ENCODE data around the gene KLHL18. TPM values are rescaled to one million over a fixed set of nuclear protein-coding genes. Genes with fewer than 3 reads are reported as not detected.
A peak's percentile ranks its signal among the peaks of the same experiment; 100 is the strongest.
"Not testable (repeated sequence)": the region's sequence is repeated elsewhere in the genome, so short reads cannot be mapped to it uniquely, and the experiment has no call there.

Gene KLHL18
- total RNA-seq, 1 donor from 2014 or later: 23.5 TPM

DNA sequence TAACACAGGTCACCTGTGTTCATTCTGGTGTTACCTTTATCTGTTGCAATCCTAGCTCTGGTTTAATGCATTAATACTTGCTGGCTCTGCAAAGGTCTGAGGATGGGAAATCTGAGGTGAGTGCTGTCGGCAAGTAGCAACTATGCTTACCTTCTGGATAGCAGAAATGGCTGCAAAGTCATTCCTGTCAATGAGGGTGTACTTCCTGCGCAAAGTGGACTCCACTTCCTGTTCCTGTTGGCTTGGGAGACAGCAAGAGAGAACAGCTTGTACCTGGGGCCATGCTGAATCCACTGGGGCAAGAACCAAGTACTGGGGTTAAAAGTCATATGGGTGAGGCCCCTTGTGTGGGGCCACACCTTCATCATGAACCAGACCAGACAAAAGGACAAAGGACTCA, 37.5 kb upstream of the KLHL18 start:
- H3K4me1 ChIP-seq: no peaks in the 10 kb centered on the region
- intact Hi-C loops (cut with DNase I): no loop called here
- DNase-seq (no peak), ATAC-seq (no peak)
- H3K36me3 ChIP-seq: no peaks in the 10 kb centered on the region
- H3K27ac ChIP-seq: no peak overlapping the region
- H3K9me3 ChIP-seq: no peaks in the 10 kb centered on the region
- TF ChIP-seq, protein P1, sequence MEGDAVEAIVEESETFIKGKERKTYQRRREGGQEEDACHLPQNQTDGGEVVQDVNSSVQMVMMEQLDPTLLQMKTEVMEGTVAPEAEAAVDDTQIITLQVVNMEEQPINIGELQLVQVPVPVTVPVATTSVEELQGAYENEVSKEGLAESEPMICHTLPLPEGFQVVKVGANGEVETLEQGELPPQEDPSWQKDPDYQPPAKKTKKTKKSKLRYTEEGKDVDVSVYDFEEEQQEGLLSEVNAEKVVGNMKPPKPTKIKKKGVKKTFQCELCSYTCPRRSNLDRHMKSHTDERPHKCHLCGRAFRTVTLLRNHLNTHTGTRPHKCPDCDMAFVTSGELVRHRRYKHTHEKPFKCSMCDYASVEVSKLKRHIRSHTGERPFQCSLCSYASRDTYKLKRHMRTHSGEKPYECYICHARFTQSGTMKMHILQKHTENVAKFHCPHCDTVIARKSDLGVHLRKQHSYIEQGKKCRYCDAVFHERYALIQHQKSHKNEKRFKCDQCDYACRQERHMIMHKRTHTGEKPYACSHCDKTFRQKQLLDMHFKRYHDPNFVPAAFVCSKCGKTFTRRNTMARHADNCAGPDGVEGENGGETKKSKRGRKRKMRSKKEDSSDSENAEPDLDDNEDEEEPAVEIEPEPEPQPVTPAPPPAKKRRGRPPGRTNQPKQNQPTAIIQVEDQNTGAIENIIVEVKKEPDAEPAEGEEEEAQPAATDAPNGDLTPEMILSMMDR (IDR thresholded peaks at IDR 0.05): no peak
- H3K4me3 ChIP-seq: no peak overlapping the region
- no peaks in the 10 kb centered on the region for H3K27me3 ChIP-seq

DNA sequence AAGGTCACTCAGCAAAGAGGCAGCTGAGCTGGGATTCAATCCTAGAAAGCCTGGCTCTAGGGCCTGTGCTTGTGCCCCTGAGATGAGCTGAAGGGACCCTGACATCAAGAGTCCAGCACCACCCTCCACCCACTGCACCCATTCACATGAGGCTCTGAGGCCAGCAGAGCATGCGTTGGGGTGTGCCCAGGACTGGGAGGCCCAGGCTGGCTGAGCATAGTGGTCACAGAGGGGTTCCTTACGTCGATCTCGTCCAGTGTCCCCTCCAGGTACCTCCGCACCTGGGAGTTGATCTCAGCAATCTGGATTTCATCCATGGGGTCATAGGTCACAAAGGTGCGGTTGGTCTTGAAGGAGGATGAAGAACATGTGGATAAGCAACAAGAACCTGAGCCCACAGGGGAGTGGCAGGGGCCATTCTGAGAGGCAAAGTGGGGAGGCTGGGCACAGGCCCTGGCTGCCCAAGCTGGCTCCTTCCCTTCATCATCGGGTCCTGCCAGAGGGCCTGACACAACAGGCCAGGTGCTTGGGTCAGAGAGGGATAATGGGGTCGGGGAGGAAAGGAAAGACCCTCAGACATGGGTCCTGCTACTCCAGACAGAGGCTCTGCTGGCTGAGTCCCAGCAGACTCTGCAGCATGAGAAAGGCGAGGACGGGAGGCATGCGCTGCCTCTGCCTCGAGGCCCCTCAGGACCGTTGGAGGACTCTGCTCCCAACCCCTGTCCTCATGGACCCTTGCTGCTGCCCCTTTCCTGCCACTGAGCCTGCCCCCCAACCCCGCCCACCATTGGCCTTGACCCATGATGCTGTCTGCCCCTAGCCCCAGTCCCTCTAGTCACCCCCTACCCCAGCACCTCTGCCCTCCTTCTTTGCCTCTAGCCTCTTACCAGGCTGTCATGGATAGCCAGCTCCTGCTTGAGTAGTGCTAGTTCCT, 35.3 kb upstream of the KLHL18 start:
- TF ChIP-seq, protein P1 (IDR thresholded peaks at IDR 0.05): no peak
- DNase-seq: peak; percentile 51
- H3K9me3 ChIP-seq: no peaks in the 10 kb centered on the region
- H3K4me1 ChIP-seq: no peaks in the 10 kb centered on the region
- no peaks in the 10 kb centered on the region for H3K27me3 ChIP-seq
- no peaks in the 10 kb centered on the region for H3K36me3 ChIP-seq
- H3K4me3 ChIP-seq: no peak overlapping the region
- no peak for ATAC-seq
- H3K27ac ChIP-seq: no peak overlapping the region
- intact Hi-C loops (cut with DNase I): no loop called here

DNA sequence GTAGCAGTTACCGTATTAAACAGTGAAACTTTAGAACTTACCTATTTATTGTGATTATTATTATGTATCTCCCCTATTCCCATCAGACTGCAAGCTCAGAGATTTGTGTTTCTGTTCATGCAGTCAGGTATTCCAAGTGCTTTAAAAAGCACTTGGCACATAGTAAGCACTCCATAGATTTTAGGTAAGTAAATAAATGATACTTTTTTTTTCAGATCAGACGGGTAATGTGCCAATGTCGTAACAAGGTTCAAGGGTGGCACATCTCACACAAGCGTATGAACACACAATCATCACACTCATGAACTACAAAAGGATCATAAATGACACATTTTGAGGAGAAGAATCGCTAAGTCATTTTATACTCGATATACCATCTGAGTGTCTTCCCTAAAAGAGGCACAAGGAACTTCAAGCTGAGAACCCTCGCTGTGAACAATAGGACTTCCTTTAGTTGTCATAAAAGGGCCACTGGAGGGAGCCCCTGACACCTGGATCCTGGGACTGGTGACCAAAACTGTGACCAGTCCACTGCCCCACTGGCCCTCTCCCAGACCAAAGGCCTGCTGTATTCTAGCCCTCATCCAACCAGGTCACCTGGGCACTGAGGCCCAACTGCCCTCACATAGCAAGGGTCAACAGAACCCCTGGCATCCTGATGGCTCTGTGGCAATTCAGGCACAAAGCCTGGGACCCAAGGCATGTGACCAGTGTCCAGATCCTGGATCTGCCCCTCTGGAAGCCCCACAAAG, 32.3 kb upstream of the KLHL18 start:
- DNase-seq: peak; percentile 67

DNA sequence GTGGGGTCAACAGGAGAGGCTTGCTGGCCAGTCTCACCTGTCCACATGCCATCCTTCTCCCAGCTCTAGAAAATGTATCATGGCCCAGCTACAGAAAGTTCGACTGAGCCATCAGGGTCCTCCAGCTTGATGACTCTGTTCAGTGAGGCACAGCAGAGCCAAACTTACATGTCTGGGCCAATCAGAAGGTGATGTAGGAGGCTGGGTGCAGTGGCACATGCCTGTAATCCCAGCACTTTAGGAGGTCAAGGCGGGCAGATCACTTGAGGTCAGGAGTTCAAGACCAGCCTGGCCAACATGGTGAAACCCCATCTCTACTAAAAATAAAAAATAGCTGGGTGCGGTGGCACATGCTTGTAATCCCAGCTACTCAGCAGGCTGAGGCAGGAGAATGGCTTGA, 31.7 kb upstream of the KLHL18 start:
- H3K9me3 ChIP-seq; H3K4me1 ChIP-seq; H3K36me3 ChIP-seq; ATAC-seq; H3K4me3 ChIP-seq; DNase-seq; intact Hi-C loops (cut with DNase I); H3K27me3 ChIP-seq; H3K27ac ChIP-seq: not testable (repeated sequence)

More for the DNA sequence above, 32.3 kb upstream of the KLHL18 start:
- Histone ChIP-seq H3K4me3 (no peak overlapping the region), H3K4me1 (no peaks in the 10 kb centered on the region), H3K9me3 (no peaks in the 10 kb centered on the region), H3K27ac (no peak overlapping the region), H3K27me3 (no peaks in the 10 kb centered on the region), H3K36me3 (no peaks in the 10 kb centered on the region)
- intact Hi-C loops (cut with DNase I): no loop called here
- TF ChIP-seq, protein P1 (IDR thresholded peaks at IDR 0.05): peak; percentile 54
- peak; percentile 92 for ATAC-seq

DNA sequence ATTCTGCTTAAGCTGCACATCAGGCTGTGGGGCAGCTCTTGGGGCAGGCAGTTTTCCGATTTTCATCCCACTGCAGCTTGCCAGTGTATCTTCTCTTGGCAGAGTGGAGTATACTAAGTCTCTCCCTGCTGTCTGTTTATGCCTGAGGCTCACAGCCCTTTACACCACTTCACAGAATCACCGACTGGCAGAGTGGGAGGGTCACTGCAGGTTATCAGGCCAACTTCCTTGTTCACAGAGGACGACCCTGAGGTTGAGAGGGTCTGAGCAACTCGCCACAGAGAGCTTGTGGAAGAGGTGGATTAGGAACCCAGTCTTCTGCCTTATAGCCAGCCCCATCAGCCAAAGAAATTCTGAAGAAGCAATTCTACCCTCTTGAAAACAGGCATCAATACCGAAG, 31.1 kb upstream of the KLHL18 start:
- DNase-seq (no peak), ATAC-seq (no peak)
- Histone ChIP-seq H3K9me3 (no peaks in the 10 kb centered on the region), H3K36me3 (no peaks in the 10 kb centered on the region), H3K27me3 (no peaks in the 10 kb centered on the region), H3K4me3 (no peak overlapping the region), H3K27ac (no peak overlapping the region), H3K4me1 (no peaks in the 10 kb centered on the region)
- TF ChIP-seq, protein P1 (IDR thresholded peaks at IDR 0.05): no peak
- intact Hi-C loops (cut with DNase I): no loop called here

DNA sequence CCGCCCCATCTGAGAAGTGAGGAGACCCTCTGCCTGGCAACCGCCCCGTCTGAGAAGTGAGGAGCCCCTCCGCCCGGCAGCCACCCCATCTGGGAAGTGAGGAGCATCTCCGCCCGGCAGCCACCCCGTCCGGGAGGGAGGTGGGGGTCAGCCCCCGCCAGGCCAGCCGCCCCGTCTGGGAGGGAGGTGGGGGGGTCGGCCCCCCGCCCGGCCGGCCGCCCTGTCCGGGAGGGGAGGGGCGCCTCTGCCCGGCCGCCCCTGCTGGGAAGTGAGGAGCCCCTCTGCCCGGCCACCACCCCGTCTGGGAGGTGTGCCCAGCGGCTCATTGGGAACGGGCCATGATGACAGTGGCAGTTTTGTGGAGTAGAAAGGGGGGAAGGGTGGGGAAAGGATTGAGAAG, 26.4 kb upstream of the KLHL18 start:
- ATAC-seq; H3K27ac ChIP-seq; H3K4me1 ChIP-seq; H3K27me3 ChIP-seq; H3K36me3 ChIP-seq; H3K4me3 ChIP-seq; intact Hi-C loops (cut with DNase I); H3K9me3 ChIP-seq: not testable (repeated sequence)
- peak; percentile 16 for DNase-seq
